ENCODE measurements around the gene ZNF385B. TPM values are rescaled to one million over a fixed set of nuclear protein-coding genes. Genes with fewer than 3 reads are reported as not detected.

The ZNF385B gene
- total and polyA plus RNA-seq, 10 of the 15 experiments (the other 5 are each of a cell fraction or from before 2014, with no cell fraction given), result not detected

DNA sequence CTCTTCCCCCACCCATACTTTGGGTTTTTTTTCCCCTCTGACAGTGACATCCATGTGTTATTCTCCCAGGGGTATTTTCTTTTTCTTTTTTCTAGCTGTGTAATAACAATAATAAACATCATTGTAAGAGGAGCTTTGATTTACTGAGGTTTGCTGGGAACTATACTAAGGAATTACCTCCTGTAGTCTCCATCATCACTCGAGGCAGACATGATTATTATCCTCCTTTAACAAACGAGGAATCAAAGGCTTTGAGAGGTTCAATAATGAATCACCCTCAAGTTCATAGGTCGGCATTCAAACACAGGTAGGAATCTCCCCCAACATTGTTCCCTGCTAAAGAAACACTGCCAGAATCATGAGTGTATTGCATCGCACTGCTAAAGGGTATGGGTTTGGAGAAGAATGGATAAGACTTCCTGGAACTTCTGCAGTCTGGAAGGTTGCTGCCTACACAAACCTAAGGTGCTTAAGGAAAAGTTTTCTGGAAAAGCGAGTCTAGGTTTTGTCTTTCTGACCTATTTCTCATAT is 336.5 kb downstream of the ZNF385B start:
- ChIA-PET CTCF (no interaction called here), SMC1A (ENCODE audit: uncharacterized antibody, unreplicated experiment) (no interaction called here), POLR2A (no interaction called here), RAD21 (ENCODE audit: unreplicated experiment) (no interaction called here)
- H3K36me3 ChIP-seq (ENCODE audit: control insufficient read depth in 2 of 2, insufficient read depth in 2 of 2, low read length in 1 of 2), result no peaks in the 10 kb centered on the region
- H4K20me1 ChIP-seq (ENCODE audit: control insufficient read depth, insufficient read depth), result no peaks in the 10 kb centered on the region
- intact Hi-C loops (cut with micrococcal nuclease; ENCODE audit: unreplicated experiment), result no loop called here
- H3K27me3 ChIP-seq (replicated peaks in 1 of 2; ENCODE audit: control insufficient read depth in 2 of 2, insufficient read depth in 2 of 2, low read length in 1 of 2), result no peaks in the 10 kb centered on the region
- ATAC-seq (no peak), DNase-seq (ENCODE audit: low read depth, low spot score) (no peak), FAIRE-seq (no peak)
- in situ Hi-C loops (cut with MboI), result no loop called here
- no peaks in the 10 kb centered on the region for H3K4me1 ChIP-seq (ENCODE audit: control insufficient read depth, insufficient read depth, low read length)
- no peak overlapping the region for H3K4me2 ChIP-seq (ENCODE audit: control insufficient read depth, insufficient read depth)
- no TSS peak for BruUV-seq (replicated peaks)
- WGBS (ENCODE audit: insufficient coverage, insufficient replicate concordance, low lambda C conversion rate, missing lambda C conversion rate), result 35% methylated on average over 5 of the region's 5 CpGs
- no peak overlapping the region for H2AFZ ChIP-seq (ENCODE audit: control insufficient read depth, low read depth, low read length)
- no peak for TF ChIP-seq EZH2 (IDR thresholded peaks at IDR 0.05; ENCODE audit: borderline replicate concordance, control insufficient read depth, low read depth, low read length)
- TF ChIP-seq, protein P1, sequence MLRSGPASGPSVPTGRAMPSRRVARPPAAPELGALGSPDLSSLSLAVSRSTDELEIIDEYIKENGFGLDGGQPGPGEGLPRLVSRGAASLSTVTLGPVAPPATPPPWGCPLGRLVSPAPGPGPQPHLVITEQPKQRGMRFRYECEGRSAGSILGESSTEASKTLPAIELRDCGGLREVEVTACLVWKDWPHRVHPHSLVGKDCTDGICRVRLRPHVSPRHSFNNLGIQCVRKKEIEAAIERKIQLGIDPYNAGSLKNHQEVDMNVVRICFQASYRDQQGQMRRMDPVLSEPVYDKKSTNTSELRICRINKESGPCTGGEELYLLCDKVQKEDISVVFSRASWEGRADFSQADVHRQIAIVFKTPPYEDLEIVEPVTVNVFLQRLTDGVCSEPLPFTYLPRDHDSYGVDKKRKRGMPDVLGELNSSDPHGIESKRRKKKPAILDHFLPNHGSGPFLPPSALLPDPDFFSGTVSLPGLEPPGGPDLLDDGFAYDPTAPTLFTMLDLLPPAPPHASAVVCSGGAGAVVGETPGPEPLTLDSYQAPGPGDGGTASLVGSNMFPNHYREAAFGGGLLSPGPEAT (IDR thresholded peaks at IDR 0.05; ENCODE audit: low read depth), result no peak
- TF ChIP-seq, protein P2, sequence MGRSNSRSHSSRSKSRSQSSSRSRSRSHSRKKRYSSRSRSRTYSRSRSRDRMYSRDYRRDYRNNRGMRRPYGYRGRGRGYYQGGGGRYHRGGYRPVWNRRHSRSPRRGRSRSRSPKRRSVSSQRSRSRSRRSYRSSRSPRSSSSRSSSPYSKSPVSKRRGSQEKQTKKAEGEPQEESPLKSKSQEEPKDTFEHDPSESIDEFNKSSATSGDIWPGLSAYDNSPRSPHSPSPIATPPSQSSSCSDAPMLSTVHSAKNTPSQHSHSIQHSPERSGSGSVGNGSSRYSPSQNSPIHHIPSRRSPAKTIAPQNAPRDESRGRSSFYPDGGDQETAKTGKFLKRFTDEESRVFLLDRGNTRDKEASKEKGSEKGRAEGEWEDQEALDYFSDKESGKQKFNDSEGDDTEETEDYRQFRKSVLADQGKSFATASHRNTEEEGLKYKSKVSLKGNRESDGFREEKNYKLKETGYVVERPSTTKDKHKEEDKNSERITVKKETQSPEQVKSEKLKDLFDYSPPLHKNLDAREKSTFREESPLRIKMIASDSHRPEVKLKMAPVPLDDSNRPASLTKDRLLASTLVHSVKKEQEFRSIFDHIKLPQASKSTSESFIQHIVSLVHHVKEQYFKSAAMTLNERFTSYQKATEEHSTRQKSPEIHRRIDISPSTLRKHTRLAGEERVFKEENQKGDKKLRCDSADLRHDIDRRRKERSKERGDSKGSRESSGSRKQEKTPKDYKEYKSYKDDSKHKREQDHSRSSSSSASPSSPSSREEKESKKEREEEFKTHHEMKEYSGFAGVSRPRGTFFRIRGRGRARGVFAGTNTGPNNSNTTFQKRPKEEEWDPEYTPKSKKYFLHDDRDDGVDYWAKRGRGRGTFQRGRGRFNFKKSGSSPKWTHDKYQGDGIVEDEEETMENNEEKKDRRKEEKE (IDR thresholded peaks at IDR 0.05), result no peak
- no peak for TF ChIP-seq RB1 (IDR thresholded peaks at IDR 0.05; ENCODE audit: borderline replicate concordance)
- no peak for TF ChIP-seq NR2C2 (IDR thresholded peaks at IDR 0.05; ENCODE audit: borderline replicate concordance, control insufficient read depth, insufficient read length, low read depth)
- no peak for TF ChIP-seq WRNIP1 (IDR thresholded peaks at IDR 0.05; ENCODE audit: borderline replicate concordance, low read depth, low read length)
- TF ChIP-seq SRF (IDR thresholded peaks at IDR 0.05; ENCODE audit: low read depth in 2 of 2, low read length in 2 of 2), result no peak
- no peak for TF ChIP-seq ZZZ3 (IDR thresholded peaks at IDR 0.05; ENCODE audit: control insufficient read depth, insufficient read length, low read depth)
- TF ChIP-seq MXI1 (IDR thresholded peaks at IDR 0.05; ENCODE audit: low read depth, low read length), result no peak
- TF ChIP-seq SUPT20H (IDR thresholded peaks at IDR 0.05; ENCODE audit: borderline replicate concordance, control insufficient read depth, low read depth, low read length), result no peak
- TF ChIP-seq, protein P3, sequence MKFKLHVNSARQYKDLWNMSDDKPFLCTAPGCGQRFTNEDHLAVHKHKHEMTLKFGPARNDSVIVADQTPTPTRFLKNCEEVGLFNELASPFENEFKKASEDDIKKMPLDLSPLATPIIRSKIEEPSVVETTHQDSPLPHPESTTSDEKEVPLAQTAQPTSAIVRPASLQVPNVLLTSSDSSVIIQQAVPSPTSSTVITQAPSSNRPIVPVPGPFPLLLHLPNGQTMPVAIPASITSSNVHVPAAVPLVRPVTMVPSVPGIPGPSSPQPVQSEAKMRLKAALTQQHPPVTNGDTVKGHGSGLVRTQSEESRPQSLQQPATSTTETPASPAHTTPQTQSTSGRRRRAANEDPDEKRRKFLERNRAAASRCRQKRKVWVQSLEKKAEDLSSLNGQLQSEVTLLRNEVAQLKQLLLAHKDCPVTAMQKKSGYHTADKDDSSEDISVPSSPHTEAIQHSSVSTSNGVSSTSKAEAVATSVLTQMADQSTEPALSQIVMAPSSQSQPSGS (IDR thresholded peaks at IDR 0.05; ENCODE audit: low read length), result no peak
- TF ChIP-seq, protein P4, sequence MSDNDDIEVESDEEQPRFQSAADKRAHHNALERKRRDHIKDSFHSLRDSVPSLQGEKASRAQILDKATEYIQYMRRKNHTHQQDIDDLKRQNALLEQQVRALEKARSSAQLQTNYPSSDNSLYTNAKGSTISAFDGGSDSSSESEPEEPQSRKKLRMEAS (IDR thresholded peaks at IDR 0.05; ENCODE audit: low read depth, low read length), result no peak
- no peak for TF ChIP-seq KLF5 (IDR thresholded peaks at IDR 0.05; ENCODE audit: partially characterized antibody)
- TF ChIP-seq STAT3 (IDR thresholded peaks at IDR 0.05; ENCODE audit: low read depth, low read length), result no peak
- no peak for TF ChIP-seq JUND (IDR thresholded peaks at IDR 0.05; ENCODE audit: low read depth, low read length)
- TF ChIP-seq RCOR1 (conservative IDR thresholded peaks at IDR 0.05; ENCODE audit: low read depth, low read length), result no peak
- no peak overlapping the region for H3K27ac ChIP-seq (ENCODE audit: control insufficient read depth, insufficient read depth)
- no peak overlapping the region for H3K9ac ChIP-seq (ENCODE audit: control insufficient read depth, insufficient read depth, low read length)
- H3K9me3 ChIP-seq (replicated peaks; ENCODE audit: control insufficient read depth, insufficient read depth, low read length), result no peaks in the 10 kb centered on the region
- no peak overlapping the region for H3K4me3 ChIP-seq
- H3K79me2 ChIP-seq (ENCODE audit: control insufficient read depth, insufficient read depth, low read length), result no peaks in the 10 kb centered on the region
